GM10248 (cell line): ENCODE data around the gene MUC5AC.

Experiments
- CTCF ChIA-PET: fragments of 300-600 bp; sonication (Branson Sonifier 250); formaldehyde crosslinking; extraction: SDS; loops from one replicate; lab custom pipeline; 2021; ENCODE audit warnings: antibody characterized with exemption; lab: Yijun Ruan, JAX
- POLR2A ChIA-PET: fragments of 350-650 bp; sonication (Branson Sonifier 250); formaldehyde crosslinking; extraction: SDS; loops from one replicate; lab custom pipeline; 2020; ENCODE audit warnings: antibody characterized with exemption; lab: Yijun Ruan, JAX
- DNase-seq: peaks from one replicate; pipeline ENCODE4 v3.0.0; 2012; ENCODE audit errors: extremely low spot score
- TF ChIP-seq, protein P1 (sequence below): IDR thresholded peaks from 2 replicates; pipeline ENCODE4 v1.5.1; 2012; ENCODE audit warnings: mild to moderate bottlenecking, low read depth; ENCODE audit errors: extremely low read depth, missing control alignments, control extremely low read depth

The MUC5AC gene

DNA sequence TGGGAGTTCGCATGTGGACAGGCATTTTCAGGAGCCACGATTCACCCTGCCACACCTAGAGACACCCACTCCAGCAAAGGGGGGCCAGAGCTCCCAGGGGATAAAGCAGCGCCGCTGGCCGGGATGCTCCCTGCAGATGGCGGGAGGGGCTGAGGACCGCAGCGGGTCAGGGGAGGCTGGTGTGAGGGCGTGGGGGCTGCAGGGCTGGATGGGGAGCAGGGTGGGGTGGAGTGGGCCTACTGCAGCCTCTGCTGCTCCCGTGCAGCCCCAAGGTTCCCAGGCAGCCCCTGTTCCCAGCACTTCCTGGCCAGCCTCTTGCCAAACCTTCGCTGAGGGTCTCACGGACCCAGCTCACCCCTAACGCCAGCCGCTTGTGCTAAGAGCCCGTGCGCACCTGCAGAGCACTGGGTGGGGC lies 78.2 kb downstream of the MUC5AC start:
- ChIA-PET POLR2A (no interaction called here), CTCF (interaction anchor here (0.9 kb wide), 1 partner anchor 339 kb away, joined by 3 read pairs; no protein-coding TSS in a partner anchor)
- TF ChIP-seq, protein P1, sequence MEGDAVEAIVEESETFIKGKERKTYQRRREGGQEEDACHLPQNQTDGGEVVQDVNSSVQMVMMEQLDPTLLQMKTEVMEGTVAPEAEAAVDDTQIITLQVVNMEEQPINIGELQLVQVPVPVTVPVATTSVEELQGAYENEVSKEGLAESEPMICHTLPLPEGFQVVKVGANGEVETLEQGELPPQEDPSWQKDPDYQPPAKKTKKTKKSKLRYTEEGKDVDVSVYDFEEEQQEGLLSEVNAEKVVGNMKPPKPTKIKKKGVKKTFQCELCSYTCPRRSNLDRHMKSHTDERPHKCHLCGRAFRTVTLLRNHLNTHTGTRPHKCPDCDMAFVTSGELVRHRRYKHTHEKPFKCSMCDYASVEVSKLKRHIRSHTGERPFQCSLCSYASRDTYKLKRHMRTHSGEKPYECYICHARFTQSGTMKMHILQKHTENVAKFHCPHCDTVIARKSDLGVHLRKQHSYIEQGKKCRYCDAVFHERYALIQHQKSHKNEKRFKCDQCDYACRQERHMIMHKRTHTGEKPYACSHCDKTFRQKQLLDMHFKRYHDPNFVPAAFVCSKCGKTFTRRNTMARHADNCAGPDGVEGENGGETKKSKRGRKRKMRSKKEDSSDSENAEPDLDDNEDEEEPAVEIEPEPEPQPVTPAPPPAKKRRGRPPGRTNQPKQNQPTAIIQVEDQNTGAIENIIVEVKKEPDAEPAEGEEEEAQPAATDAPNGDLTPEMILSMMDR, result no peak
- no peak for DNase-seq

DNA sequence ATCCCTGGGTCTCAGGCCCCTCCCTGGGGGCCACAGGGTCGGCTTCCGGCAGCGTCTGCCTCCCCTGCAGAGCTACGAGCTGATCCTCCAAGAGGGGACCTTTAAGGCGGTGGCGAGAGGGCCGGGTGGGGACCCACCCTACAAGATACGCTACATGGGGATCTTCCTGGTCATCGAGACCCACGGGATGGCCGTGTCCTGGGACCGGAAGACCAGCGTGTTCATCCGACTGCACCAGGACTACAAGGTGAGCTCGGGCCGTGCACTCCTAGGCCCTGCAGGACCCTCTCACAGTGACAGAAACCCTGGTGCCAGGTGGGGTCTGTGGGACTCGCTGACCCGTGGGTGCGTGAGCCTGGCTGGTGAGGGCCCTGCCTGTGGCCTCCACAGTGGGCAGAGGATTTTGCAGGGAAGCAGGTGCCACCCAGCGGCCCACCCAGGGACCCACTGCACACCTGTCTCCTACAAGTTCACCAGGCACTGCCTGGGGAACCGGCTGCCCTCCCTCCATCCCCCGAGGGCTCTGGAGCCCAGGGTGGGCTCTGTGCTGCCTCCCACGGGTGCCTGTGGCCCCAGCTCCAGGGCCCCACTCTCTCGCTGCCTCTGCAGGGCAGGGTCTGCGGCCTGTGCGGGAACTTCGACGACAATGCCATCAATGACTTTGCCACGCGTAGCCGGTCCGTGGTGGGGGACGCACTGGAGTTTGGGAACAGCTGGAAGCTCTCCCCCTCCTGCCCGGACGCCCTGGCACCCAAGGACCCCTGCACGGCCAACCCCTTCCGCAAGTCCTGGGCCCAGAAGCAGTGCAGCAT lies 78.8 kb downstream of the MUC5AC start:
- ChIA-PET POLR2A (no interaction called here), CTCF (interaction anchor here (0.7 to 0.9 kb wide), 2 partner anchors 33 to 338 kb away, joined by 3 read pairs; no protein-coding TSS in a partner anchor)
- TF ChIP-seq, protein P1, result no peak
- DNase-seq, result no peak

DNA sequence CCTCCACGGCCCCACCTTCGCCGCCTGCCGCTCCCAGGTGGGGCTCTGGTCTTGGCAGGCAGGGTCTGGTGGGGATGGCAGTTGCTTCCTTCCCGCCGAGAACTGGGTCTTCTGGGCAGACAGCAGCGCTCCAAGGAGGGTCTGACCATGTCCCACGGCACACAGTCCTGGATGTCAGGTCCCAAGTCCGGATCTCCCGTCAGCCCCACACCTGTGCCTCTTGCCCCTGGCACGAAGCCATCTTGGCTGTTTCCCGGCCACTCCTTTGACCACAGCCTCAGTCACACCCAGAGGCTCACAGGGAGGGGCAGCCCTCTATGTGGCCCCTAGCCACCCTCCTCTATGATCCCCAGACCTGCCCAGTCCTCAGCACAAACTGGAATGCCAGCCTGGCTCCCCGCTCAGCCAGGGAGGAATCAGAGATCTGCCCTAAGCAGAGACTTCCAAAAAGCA lies 79.4 kb downstream of the MUC5AC start:
- TF ChIP-seq, protein P1, result no peak
- DNase-seq, result no peak
- ChIA-PET POLR2A (no interaction called here), CTCF (no interaction called here)

DNA sequence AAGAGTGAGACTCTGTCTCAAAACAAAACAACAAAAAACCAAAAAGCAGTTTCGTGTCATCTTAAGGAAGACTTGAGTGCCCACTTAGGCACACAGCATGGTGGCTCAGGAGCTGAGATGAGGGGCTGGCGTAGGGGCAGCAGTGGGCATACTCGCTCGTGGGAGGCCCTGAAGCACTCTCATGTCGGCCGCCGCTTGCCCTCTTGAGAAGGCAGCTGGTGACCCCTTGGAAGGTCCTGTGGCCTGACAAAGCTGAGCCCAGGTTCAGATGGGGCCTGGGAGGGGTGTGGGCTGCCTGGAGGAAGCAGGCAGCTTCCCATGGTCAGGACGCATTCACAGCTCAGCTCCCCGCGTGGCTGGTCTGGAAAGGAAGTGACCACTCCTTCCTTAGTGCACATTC lies 80.1 kb downstream of the MUC5AC start:
- ChIA-PET POLR2A (no interaction called here), CTCF (no interaction called here)
- TF ChIP-seq, protein P1, result no peak
- DNase-seq, result no peak

DNA sequence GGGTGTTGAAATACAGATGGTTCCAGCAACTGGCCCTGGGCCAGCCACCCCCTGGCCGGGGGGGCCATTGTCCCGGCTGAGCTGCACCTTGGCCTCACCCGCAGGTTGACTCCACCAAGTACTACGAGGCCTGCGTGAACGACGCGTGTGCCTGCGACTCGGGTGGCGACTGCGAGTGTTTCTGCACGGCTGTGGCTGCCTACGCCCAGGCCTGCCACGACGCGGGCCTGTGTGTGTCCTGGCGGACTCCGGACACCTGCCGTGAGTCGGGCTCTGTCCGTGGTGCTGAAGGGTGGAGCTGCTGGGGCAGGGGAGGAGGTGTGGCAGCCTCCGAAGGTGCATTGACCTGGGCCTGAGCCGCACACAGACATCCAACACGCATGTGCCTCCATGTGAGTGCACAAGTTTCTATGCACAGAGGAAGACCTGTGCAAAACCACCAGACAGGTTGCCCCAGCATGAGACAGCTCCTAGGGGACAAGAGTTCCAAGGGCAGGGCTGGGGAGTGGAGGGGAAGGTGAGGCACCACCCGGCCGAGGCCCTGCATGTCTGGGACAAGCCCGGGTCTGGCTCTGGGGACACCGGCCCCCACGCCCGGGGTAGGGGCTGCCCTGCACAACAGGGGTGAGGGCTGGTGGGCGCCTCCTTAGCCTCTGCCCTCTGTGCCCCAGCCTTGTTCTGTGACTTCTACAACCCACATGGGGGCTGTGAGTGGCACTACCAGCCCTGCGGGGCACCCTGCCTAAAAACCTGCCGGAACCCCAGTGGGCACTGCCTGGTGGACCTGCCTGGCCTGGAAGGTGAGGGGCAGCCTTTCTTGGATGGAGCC lies 81.2 kb downstream of the MUC5AC start:
- CTCF ChIA-PET, result no interaction called here
- POLR2A ChIA-PET, result no interaction called here
- DNase-seq, result no peak
- TF ChIP-seq, protein P1, result no peak

DNA sequence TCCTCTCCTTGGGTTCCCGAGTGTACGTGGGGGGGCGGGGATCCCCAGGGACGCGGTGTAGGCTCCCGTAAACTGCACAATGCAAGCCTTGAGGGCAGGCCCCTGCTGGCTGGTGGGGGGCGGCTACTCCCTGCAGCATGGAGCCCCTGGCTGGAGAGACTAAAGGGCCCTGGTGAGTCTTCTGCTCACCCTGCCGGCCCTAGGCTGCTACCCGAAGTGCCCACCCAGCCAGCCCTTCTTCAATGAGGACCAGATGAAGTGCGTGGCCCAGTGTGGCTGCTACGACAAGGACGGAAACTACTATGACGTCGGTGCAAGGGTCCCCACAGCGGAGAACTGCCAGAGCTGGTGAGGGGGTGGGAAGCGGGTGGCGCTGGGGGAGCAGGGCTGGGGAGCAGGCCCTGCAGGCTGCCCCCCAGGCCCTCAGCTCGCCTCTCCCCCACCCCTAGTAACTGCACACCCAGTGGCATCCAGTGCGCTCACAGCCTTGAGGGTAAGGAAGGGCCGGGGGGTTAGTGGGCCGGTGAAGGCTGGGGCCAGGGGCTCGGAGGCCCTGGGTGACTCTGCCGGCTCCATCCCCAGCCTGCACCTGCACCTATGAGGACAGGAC lies 81.9 kb downstream of the MUC5AC start:
- TF ChIP-seq, protein P1, result no peak
- ChIA-PET CTCF (no interaction called here), POLR2A (no interaction called here)
- DNase-seq, result no peak
